ENCODE data around the gene SPAG16.

- TF ChIP-seq SIN3A (IDR thresholded peaks at IDR 0.05; ENCODE audit: borderline replicate concordance, insufficient read depth, low read length) (no peak), TAF1 (IDR thresholded peaks at IDR 0.05; ENCODE audit: borderline replicate concordance, insufficient read depth, low read length) (no peak), REST (IDR thresholded peaks at IDR 0.05; ENCODE audit: insufficient read depth in 1 of 2, low read depth in 2 of 2, low read length in 2 of 2) (no peak), POLR2AphosphoS5 (IDR thresholded peaks at IDR 0.05; ENCODE audit: low read depth, low read length) (no peak), FOXP2 (optimal IDR thresholded peaks at IDR 0.05; ENCODE audit: borderline replicate concordance, extremely low read depth, extremely low read length, insufficient read depth) (no peak)
Observed at GRCh38 chr2:213429516-213429915, 145.3 kb downstream of the SPAG16 start.
